ENCODE measurements around the gene UBE2E1.

The UBE2E1 gene

DNA sequence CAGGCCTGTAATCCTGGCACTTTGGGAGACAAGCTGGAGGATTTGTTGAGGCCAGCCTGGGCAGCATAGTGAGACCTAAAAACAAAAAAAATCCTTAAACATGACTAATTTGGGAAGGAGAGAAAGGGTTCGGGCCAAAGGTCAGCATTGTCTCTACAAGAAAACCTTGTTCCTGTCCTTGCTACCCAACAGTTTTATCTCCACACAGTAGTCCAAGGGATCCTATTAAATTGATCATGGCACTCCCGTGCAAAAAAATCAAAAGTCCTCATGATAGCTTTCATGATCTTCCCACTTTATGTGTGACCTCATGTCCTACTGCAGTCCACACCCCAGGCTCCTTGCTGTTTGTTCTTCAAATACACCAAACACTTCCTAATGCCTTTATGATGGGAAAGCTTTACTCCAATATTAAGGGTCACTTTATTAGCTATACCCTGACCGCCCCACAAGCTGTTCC is 115.3 kb downstream of the UBE2E1 start:
- DNase-seq = no peak

DNA sequence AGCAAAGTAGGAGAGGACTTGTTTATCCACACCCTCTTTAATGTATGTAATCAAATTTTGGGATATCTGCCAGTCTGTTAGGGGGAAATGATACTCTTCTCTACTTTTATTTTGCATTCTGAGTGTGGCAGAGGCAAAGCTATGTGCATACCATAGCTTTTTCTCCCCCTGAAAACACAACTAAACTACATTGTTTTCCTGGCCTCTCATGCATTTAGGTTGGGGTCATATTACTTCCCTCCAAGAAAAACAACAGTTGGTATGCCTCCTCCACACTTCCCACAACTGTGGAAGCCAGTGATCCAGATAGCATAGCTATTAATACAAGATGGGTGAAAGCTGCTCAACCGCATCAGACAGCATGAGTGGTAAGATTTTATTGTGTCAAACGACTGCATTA is 118.0 kb downstream of the UBE2E1 start:
- DNase-seq = no peak

DNA sequence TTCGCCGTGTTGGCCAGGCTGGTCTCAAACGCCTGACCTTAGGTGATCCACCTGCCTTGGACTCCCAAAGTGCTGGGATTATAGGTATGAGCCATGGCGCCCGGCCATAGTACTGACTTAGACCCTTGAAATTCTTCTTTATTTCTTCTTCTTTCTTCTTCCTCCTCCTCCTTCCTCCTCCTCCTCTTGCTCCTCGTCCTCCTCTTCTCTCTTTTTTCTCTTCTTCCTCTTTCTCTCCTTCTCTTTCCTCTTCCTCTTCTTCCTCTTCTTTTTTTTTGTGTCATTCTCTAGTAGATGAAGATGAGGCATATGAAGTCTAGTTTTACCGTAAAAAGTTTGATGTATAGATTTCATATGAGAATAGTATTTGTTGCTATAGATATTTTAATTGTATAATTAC is 120.5 kb downstream of the UBE2E1 start:
- DNase-seq = no peak

DNA sequence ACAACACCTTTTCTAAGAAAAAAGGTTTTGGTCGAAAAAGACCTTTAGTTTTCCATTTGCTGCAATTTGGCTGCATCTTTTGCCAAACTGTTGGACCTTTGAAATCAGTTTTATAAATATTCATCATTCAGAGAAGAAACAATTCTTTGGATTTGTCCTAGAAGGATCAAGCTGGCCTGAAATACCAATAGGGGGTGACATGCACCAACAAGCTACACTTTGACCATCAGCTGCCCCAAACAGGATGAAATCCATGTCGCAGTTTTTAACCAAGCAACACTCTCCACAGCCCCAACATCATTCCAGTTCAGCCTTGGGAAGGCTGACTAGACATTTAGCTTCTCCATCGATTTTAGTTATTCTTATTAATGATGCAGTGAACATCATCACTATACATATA is 121.0 kb downstream of the UBE2E1 start:
- no peak for DNase-seq

DNA sequence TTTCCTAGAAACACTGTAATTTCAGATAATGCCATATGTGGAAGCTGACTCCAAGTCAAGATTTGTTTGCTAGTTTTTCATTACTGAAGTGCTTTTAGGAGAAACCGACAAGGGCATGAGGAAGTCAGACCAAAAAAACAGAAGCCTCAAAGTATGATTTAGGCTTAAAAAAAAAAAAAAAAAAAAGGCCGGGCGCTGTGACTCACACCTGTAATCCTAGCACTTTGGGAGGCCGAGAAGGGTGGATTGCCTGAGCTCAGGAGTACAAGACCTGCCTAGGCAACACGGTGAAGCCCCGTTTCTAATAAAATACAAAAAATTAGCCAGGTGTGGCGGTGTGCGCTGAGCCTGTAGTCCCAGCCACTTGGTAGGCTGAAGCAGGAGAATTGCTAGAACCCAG is 122.8 kb downstream of the UBE2E1 start:
- no peak for DNase-seq

DNA sequence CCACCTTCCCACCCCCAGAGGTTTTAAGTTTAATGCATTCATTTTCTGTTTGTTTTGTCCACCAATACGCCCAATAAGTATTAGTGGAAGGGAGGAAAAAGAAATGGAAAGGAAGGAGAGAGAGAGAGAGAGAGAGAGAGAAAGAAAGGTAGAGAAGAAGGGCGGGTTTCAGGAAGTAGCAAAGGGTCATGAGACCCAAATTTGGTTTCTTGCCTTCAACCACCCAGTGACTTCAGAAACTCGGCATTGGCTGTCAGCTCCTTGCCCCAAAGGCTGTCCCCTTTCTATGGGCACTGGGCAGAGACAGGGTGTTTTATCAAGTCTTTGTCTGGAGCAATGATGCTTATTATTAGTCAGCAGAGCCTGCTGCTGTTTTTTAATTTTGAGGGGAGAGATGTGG is 125.8 kb downstream of the UBE2E1 start:
- DNase-seq = no peak

DNA sequence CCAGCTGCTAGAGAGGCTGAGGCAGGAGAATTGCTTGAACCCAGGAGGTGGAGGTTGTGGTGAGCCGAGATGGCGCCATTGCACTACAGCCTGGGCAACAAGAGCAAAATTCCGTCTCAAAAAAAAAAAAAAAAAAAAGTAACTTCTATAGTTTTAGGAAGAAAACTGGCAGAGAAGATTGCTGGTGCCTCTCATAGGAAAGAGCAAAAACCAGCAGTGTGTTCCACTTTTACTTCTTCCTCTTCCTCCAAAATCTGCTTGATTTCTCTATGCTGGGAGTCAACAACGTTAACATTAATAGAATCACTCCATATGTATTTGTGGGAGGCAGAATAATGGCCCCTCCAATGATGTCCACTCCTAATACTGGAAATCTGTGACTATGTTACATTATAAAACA is 126.8 kb downstream of the UBE2E1 start:
- no peak for DNase-seq

DNA sequence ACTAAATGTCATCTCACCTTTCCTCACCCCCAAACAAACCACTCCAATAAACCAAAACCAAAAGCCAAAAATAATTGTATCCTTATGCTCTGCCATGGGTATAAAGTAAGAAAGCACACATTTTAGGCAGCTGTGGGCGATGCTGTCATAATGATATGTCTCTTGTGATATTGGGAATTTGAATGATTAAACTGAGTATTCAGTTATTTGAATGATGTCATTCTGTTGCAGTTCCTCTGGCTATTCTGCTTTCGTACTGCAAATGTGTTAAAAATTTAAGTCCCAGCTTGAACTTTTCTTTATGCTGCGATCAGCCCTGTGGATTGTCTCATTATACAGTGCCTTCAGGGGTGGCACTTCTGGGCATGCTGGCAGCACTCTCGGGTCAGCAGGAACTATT is 128.5 kb downstream of the UBE2E1 start:
- no peak for DNase-seq

DNA sequence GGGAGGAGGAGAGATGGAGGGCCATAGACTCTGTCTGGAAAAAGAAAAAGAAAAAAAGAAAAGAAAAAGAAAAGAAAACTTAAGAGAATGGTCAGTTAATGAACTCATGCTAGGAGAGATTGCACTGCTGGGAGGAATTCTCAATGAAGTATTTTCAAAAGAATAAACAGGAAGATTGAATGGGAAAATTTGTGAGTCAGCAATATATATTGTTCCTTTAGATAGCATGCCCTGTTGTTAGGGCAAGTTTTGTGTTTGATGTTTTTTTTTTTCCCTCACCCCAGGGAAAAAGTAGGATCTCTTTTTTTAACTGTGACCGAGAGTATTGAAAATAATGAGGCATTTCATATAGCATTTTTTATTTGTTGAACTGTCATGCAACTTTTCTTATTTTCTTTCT is 131.5 kb downstream of the UBE2E1 start:
- no peak for DNase-seq

DNA sequence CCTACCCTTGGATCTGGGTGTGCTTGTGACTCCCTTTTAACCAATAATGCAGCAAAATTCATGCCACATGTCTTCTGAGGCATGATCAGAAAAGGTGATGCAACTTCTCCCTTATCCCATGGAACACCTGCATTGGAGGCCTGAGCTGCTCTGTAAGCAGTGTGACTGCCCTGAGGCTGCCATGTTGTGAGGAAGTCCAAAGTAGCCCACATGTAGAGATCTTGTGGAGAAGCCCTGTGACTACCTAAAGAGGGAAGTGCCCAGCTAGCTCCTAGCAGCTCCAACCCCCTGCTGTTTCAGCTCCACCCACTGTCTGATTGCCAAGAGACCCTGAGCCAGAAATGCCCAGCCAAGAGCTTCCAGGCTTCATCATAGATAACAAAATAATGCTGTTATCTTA is 132.9 kb downstream of the UBE2E1 start:
- DNase-seq = no peak

DNA sequence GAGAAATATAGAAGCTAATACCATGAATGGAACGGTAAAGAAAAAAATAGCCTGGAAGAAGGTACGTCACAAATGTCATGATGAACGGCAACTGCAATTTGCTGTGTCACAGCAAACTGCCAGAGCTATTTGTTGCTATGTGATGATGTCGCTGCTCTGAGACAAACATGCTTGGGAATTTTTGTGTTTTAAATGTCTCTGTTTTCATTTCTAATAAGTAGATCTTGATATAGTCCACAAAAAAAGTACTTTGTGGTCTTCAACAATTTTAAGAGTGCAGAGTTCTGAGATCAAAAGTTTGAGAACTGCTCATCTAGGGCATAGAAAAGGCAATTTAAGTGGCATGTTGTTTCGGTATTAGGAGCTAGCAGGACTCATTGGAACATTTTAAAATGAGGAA is 135.0 kb downstream of the UBE2E1 start:
- no peak for DNase-seq

All from NCI-H510A treated with DMSO at 0.1 percent for 48 hours (cell line).